Measurements from ENCODE around the gene CYP26C1. TPM values are rescaled to one million over a fixed set of nuclear protein-coding genes. Genes with fewer than 3 reads are reported as not detected.
A peak's percentile ranks its signal among the peaks of the same experiment; 100 is the strongest.

CYP26C1 gene
- total RNA-seq, 1 experiment from 2014 or later: 0.09 TPM

DNA sequence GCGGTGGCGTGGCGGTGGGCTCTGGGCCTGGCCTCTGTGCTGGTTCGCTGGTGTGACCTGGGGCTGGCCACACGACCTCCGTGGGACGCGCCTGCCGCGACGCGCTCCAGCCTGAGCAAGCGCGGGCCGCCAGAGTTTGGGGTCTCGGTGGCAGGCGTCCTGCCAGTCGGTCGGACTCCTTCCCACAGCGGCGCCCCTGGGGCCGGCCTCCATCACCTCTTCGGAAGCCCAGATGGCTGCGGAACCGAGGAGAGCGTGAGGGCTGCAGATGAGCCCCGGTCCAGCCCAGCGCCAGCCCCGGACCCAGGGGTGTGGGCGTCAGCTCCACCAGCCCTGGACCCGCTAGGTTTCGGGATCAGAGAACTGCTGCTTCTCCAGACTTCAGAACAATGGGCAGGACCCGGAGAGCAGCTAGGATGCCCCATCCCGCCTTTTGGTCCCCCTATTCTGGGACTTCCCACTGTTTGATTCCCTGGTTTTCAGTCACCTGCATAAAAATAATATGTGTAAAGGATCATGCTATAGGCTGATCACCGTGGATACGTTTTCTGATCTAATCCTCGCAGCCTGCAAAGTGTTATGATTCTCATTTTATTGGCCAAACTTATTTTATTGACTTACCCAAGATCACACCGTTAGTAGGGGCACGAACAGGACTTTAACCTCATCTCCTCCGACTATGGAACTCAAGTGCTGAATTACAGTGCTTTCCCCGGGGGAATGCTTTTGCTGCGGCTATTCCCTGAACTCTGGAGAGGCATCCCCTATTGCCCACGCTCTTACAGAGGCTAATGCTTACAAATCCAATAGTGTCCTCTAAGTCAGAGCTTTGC lies 2.8 kb downstream of the CYP26C1 start:
- Mint-ChIP-seq H3K27me3 (ENCODE audit: insufficient read depth, unreplicated experiment) (peaks cover 7% of the 10 kb centered on the region), H3K9me3 (ENCODE audit: unreplicated experiment) (no peaks in the 10 kb centered on the region), H3K36me3 (ENCODE audit: insufficient read depth, unreplicated experiment) (peaks cover 7% of the 10 kb centered on the region), H3K27ac (ENCODE audit: unreplicated experiment) (no peak overlapping the region), H3K4me3 (ENCODE audit: unreplicated experiment) (no peak overlapping the region), H3K4me1 (ENCODE audit: low read depth, unreplicated experiment) (no peaks in the 10 kb centered on the region)
- DNase-seq: no peak
- H3K27me3 ChIP-seq (replicated peaks; ENCODE audit: control insufficient read depth, insufficient read depth, low read length): peaks cover 3% of the 10 kb centered on the region; the same call in 1 of the 2 replicates
- H3K9me3 ChIP-seq: no peaks in the 10 kb centered on the region
- no peak overlapping the region for H3K4me3 ChIP-seq (ENCODE audit: low read depth, low read length)
- TF ChIP-seq, protein P1, sequence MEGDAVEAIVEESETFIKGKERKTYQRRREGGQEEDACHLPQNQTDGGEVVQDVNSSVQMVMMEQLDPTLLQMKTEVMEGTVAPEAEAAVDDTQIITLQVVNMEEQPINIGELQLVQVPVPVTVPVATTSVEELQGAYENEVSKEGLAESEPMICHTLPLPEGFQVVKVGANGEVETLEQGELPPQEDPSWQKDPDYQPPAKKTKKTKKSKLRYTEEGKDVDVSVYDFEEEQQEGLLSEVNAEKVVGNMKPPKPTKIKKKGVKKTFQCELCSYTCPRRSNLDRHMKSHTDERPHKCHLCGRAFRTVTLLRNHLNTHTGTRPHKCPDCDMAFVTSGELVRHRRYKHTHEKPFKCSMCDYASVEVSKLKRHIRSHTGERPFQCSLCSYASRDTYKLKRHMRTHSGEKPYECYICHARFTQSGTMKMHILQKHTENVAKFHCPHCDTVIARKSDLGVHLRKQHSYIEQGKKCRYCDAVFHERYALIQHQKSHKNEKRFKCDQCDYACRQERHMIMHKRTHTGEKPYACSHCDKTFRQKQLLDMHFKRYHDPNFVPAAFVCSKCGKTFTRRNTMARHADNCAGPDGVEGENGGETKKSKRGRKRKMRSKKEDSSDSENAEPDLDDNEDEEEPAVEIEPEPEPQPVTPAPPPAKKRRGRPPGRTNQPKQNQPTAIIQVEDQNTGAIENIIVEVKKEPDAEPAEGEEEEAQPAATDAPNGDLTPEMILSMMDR (IDR thresholded peaks at IDR 0.05; ENCODE audit: insufficient read depth in 1 of 2, low read depth in 1 of 2, low read length in 1 of 2, severe bottlenecking in 1 of 2, unreplicated experiment in 1 of 2): no peak
- POLR2A ChIA-PET: no interaction called here
- intact Hi-C loops (cut with micrococcal nuclease; ENCODE audit: unreplicated experiment): no loop called here
- H3K4me1 ChIP-seq: no peaks in the 10 kb centered on the region
- CTCF ChIA-PET: interaction anchor here (0.5 kb wide), 1 partner anchor 26 kb away, joined by 3 read pairs; no protein-coding TSS in a partner anchor
- BruUV-seq (replicated peaks): no TSS peak
- no peaks in the 10 kb centered on the region for H3K36me3 ChIP-seq (ENCODE audit: control insufficient read depth, insufficient read depth, low read length)

DNA sequence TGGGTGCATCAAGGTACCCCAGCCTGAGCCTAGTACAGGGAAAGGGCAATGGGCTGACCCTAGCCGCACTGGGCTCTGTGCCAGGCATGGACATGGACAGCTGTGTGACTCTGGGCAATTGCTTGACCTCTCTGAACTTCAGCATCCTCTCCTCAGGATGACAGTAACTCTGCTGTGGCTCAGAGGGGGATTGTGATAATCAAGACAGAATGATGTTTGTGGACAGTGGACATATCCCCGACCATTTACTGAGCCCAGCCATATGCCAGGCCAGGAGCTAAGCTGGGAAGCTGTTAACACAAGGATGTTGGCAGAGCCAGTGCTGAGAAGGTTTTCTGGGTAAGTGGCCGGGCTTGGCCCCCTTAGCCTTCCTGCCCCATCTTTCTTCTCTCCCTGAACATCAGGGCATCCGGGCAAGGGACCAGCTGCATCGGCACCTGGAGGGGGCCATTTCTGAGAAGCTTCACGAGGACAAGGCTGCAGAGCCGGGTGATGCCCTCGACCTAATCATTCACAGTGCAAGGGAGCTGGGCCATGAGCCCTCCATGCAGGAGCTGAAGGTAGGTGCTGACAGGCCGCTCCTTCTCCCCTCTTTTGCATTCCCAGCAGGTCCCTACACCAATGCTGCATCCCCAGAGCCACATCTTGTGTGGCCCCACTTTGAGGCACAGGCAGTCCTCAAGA lies 3.5 kb downstream of the CYP26C1 start:
- ChIA-PET POLR2A (no interaction called here), CTCF (interaction anchor here (1.4 kb wide), 1 partner anchor 29 kb away, joined by 4 read pairs; no protein-coding TSS in a partner anchor)
- Mint-ChIP-seq H3K4me3 (ENCODE audit: unreplicated experiment) (no peak overlapping the region), H3K36me3 (ENCODE audit: insufficient read depth, unreplicated experiment) (peaks cover 12% of the 10 kb centered on the region), H3K9me3 (ENCODE audit: unreplicated experiment) (no peaks in the 10 kb centered on the region), H3K4me1 (ENCODE audit: low read depth, unreplicated experiment) (no peaks in the 10 kb centered on the region), H3K27ac (ENCODE audit: unreplicated experiment) (no peak overlapping the region), H3K27me3 (ENCODE audit: insufficient read depth, unreplicated experiment) (peaks cover 11% of the 10 kb centered on the region)
- H3K9me3 ChIP-seq: no peaks in the 10 kb centered on the region
- no peaks in the 10 kb centered on the region for H3K36me3 ChIP-seq (ENCODE audit: control insufficient read depth, insufficient read depth, low read length)
- no peak overlapping the region for H3K4me3 ChIP-seq (ENCODE audit: low read depth, low read length)
- H3K27me3 ChIP-seq (replicated peaks; ENCODE audit: control insufficient read depth, insufficient read depth, low read length): peaks cover 3% of the 10 kb centered on the region; the same call in 1 of the 2 replicates
- BruUV-seq (replicated peaks): no TSS peak
- no peak for DNase-seq
- TF ChIP-seq, protein P1 (IDR thresholded peaks at IDR 0.05; ENCODE audit: insufficient read depth in 1 of 2, low read depth in 1 of 2, low read length in 1 of 2, severe bottlenecking in 1 of 2, unreplicated experiment in 1 of 2): no peak
- intact Hi-C loops (cut with micrococcal nuclease; ENCODE audit: unreplicated experiment): no loop called here
- 0 out of 2 replicates have a peak, but pooled peaks cover 3% of the 10 kb centered on the region for H3K4me1 ChIP-seq

DNA sequence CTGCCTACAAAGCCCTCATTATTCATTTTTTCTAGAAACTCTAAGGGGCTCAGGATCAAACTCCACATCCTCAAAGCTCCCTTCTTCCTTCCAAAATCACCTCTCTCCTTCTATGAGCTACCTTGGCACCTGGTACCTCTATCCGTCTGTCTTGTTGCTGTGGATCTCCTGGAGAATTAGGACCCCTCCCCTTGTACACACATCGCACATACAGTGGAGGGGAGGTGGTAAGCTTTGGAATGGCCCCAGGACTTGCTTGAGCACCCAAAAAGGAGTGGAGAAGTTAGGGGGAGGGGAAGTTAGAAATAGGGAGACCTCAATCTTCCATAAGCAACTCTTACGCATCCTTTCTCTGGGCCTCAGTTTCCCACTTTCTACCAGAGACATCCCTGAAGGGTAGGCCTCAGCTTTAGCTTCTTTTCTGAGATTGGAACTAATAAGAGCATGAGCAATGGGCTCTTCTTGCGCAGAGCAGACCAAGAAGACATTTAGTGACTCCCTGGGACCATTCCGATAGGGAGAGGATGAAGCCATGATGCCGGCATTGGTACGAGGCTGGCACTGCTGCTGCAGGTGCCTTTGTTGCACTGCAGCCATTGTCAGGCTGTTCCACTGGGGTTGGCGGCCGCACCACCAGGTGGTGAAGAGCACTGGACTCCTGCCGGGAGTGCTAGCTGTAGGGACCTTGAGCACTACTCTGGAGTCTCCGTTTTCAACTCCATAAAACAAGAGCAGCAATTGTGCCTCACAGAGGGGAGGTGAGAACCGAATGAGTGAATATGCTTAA lies 4.5 kb downstream of the CYP26C1 start:
- CTCF ChIA-PET: interaction anchor here (1.4 kb wide), 1 partner anchor 30 kb away, joined by 4 read pairs; no protein-coding TSS in a partner anchor
- no peak overlapping the region for H3K27ac Mint-ChIP-seq (ENCODE audit: unreplicated experiment)
- peaks cover 7% of the 10 kb centered on the region for H3K36me3 Mint-ChIP-seq (ENCODE audit: insufficient read depth, unreplicated experiment)
- Histone ChIP-seq H3K36me3 (ENCODE audit: control insufficient read depth, insufficient read depth, low read length) (no peaks in the 10 kb centered on the region), H3K9me3 (no peaks in the 10 kb centered on the region), H3K4me1 (0 out of 2 replicates have a peak, but pooled peaks cover 3% of the 10 kb centered on the region), H3K27me3 (replicated peaks; ENCODE audit: control insufficient read depth, insufficient read depth, low read length) (peaks cover 3% of the 10 kb centered on the region; the same call in 1 of the 2 replicates), H3K4me3 (ENCODE audit: low read depth, low read length) (no peak overlapping the region)
- intact Hi-C loops (cut with micrococcal nuclease; ENCODE audit: unreplicated experiment): loop anchor here (5.0 kb wide), 1 partner anchor 58 kb away; no protein-coding TSS in a partner anchor
- no peaks in the 10 kb centered on the region for H3K9me3 Mint-ChIP-seq (ENCODE audit: unreplicated experiment)
- POLR2A ChIA-PET: interaction anchor here (0.6 kb wide), 1 partner anchor 118 kb away, joined by 3 read pairs; no protein-coding TSS in a partner anchor
- DNase-seq: no peak
- no TSS peak for BruUV-seq (replicated peaks)
- peak overlapping the region; percentile 51 for H3K4me3 Mint-ChIP-seq (ENCODE audit: unreplicated experiment)
- TF ChIP-seq, protein P1 (IDR thresholded peaks at IDR 0.05; ENCODE audit: insufficient read depth in 1 of 2, low read depth in 1 of 2, low read length in 1 of 2, severe bottlenecking in 1 of 2, unreplicated experiment in 1 of 2): no peak
- no peaks in the 10 kb centered on the region for H3K4me1 Mint-ChIP-seq (ENCODE audit: low read depth, unreplicated experiment)
- peaks cover 14% of the 10 kb centered on the region for H3K27me3 Mint-ChIP-seq (ENCODE audit: insufficient read depth, unreplicated experiment)

Measured in Caco-2 (cell line).